HL-60/S4 treated with retinoic acid at 250 ng/mL for 4 days and 3 days (cell line): Measurements from ENCODE around the gene WBP11.
"Not testable (repeated sequence)": the region's sequence is repeated elsewhere in the genome, so short reads cannot be mapped to it uniquely, and the experiment has no call there.

Source experiments
- in situ Hi-C: fragments of 300-500 bp; cut with MboI; formaldehyde crosslinking; loops from 2 replicates; pipeline ENCODE4 v1.7.0; 2022; ENCODE audit warnings: low sequenced_read_pairs

The WBP11 gene

DNA sequence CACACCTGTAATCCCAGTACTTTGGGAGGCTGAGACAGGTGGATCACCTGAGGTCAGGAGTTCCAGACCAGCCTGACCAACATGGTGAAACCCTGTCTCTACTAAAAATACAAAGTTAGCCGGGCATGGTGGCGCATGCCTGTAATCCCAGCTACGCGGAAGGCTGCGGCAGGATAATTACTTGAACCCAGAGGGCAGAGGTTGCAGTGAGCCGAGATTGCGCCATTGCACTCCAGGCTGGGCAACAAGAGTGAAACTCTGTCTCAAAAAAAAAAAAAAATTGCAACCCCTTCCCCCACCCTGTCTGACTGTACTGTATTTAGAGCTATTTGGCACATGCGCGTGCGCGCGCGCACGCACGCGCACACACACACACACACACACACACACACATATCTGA, 66.8 kb downstream of the WBP11 start:
- in situ Hi-C loops = not testable (repeated sequence)
